ENCODE data around the gene PGPEP1.
A peak's percentile ranks its signal among the peaks of the same experiment; 100 is the strongest.
"Not testable (repeated sequence)": the region's sequence is repeated elsewhere in the genome, so short reads cannot be mapped to it uniquely, and the experiment has no call there.

PGPEP1 gene

GRCh38 chr19:18332917-18333530 is 7.4 kb upstream of the PGPEP1 start:
- no peak for DNase-seq (ENCODE audit: low read depth)

GRCh38 chr19:18333680-18334079 is 6.7 kb upstream of the PGPEP1 start:
- no peak for DNase-seq (ENCODE audit: low read depth)

GRCh38 chr19:18336121-18336520 is 4.3 kb upstream of the PGPEP1 start:
- no peak for DNase-seq (ENCODE audit: low read depth)

GRCh38 chr19:18338541-18338940 is 1.9 kb upstream of the PGPEP1 start:
- DNase-seq (ENCODE audit: low read depth) = no peak

GRCh38 chr19:18339723-18340122 is 675 bp upstream of the PGPEP1 start:
- peak; percentile 17 for DNase-seq (ENCODE audit: low read depth)

- peak; percentile 25 for DNase-seq (ENCODE audit: low read depth)
Measured at GRCh38 chr19:18340990-18341868, 831 bp downstream of the PGPEP1 start.

GRCh38 chr19:18342090-18342632 is 1.8 kb downstream of the PGPEP1 start:
- no peak for DNase-seq (ENCODE audit: low read depth)

- DNase-seq (ENCODE audit: low read depth) = no peak
Measured at GRCh38 chr19:18344582-18344950, 4.2 kb downstream of the PGPEP1 start.

GRCh38 chr19:18345296-18345695 is 4.9 kb downstream of the PGPEP1 start:
- DNase-seq (ENCODE audit: low read depth) = no peak

GRCh38 chr19:18346091-18346490 is 5.7 kb downstream of the PGPEP1 start:
- DNase-seq (ENCODE audit: low read depth) = no peak

- DNase-seq (ENCODE audit: low read depth) = no peak
Measured at GRCh38 chr19:18348171-18348570, 7.8 kb downstream of the PGPEP1 start.

- DNase-seq (ENCODE audit: low read depth) = not testable (repeated sequence)
Measured at GRCh38 chr19:18348818-18349339, 8.5 kb downstream of the PGPEP1 start.

- DNase-seq (ENCODE audit: low read depth) = peak; percentile 55
Measured at GRCh38 chr19:18349524-18350128, 9.2 kb downstream of the PGPEP1 start.

- DNase-seq (ENCODE audit: low read depth) = no peak
Measured at GRCh38 chr19:18350490-18350889, 10.1 kb downstream of the PGPEP1 start.

- DNase-seq (ENCODE audit: low read depth) = no peak
Measured at GRCh38 chr19:18351544-18351943, 11.1 kb downstream of the PGPEP1 start.

- peak; percentile 26 for DNase-seq (ENCODE audit: low read depth)
Measured at GRCh38 chr19:18353378-18354005, 13.1 kb downstream of the PGPEP1 start.

GRCh38 chr19:18354743-18355142 is 14.3 kb downstream of the PGPEP1 start:
- DNase-seq (ENCODE audit: low read depth) = not testable (repeated sequence)

- no peak for DNase-seq (ENCODE audit: low read depth)
Measured at GRCh38 chr19:18357041-18357440, 16.6 kb downstream of the PGPEP1 start.

- peak; percentile 67 for DNase-seq (ENCODE audit: low read depth)
Measured at GRCh38 chr19:18361646-18362045, 21.2 kb downstream of the PGPEP1 start.

- DNase-seq (ENCODE audit: low read depth) = peak; percentile 53
Measured at GRCh38 chr19:18362934-18363542, 22.6 kb downstream of the PGPEP1 start.

GRCh38 chr19:18363787-18364186 is 23.4 kb downstream of the PGPEP1 start:
- DNase-seq (ENCODE audit: low read depth) = no peak

Data from amniotic epithelial cell (primary cell).